MM.1S (cell line): Measurements from ENCODE around the gene SURF6.

Experiments
- DNase-seq: peaks from one replicate; pipeline ENCODE4 v3.0.0-alpha.2; 2015
- H2AFZ ChIP-seq: fragments of 300-600 bp; sonication (generic); 2 replicates; pipeline ENCODE4 v1.6.0; 2016; ENCODE audit warnings: antibody characterized with exemption, low read length
- H3F3A ChIP-seq: fragments of 300-600 bp; sonication (generic); 2 replicates; pipeline ENCODE4 v1.6.1; 2016; ENCODE audit warnings: mild to moderate bottlenecking, antibody characterized with exemption, low read length, moderate library complexity, mixed read lengths; ENCODE audit not compliant: insufficient read depth
- H3K27ac ChIP-seq: fragments of 300-600 bp; sonication (generic); 2 replicates; pipeline ENCODE4 v1.5.1; 2016; ENCODE audit warnings: mild to moderate bottlenecking, low read length
- H3K27me3 ChIP-seq: fragments of 300-600 bp; sonication (generic); replicated peaks from 2 replicates; pipeline ENCODE4 v1.6.0; 2016; ENCODE audit warnings: low read length; ENCODE audit not compliant: insufficient read depth
- H3K36me3 ChIP-seq: fragments of 300-600 bp; sonication (generic); replicated peaks from 2 replicates; pipeline ENCODE4 v1.6.1; 2016; ENCODE audit warnings: mild to moderate bottlenecking, low read length, mixed read lengths; ENCODE audit not compliant: insufficient read depth
- H3K4me1 ChIP-seq: fragments of 300-600 bp; sonication (generic); 2 replicates; pipeline ENCODE4 v1.6.1; 2016; ENCODE audit warnings: low read length, mixed read lengths
- H3K4me2 ChIP-seq: fragments of 300-600 bp; sonication (generic); 2 replicates; pipeline ENCODE4 v1.6.0; 2016; ENCODE audit warnings: low read depth, low read length
- H3K4me3 ChIP-seq: fragments of 300-600 bp; sonication (generic); 2 replicates; pipeline ENCODE4 v1.5.1; 2016; ENCODE audit warnings: low read length, mixed read lengths
- H3K79me2 ChIP-seq: fragments of 300-600 bp; sonication (generic); 2 replicates; pipeline ENCODE4 v1.6.1; 2016; ENCODE audit warnings: mixed run types, low read length, mixed read lengths
- H3K9ac ChIP-seq: fragments of 300-600 bp; sonication (generic); 2 replicates; pipeline ENCODE4 v1.6.1; 2016; ENCODE audit warnings: low read length, mixed read lengths
- H3K9me2 ChIP-seq: fragments of 300-600 bp; sonication (generic); replicated peaks from 2 replicates; pipeline ENCODE4 v1.6.1; 2016; ENCODE audit warnings: mild to moderate bottlenecking, low read length, mixed read lengths; ENCODE audit not compliant: insufficient read depth
- H3K9me3 ChIP-seq: fragments of 300-600 bp; sonication (generic); replicated peaks from 2 replicates; pipeline ENCODE4 v1.6.1; 2016; ENCODE audit warnings: mild to moderate bottlenecking, low read length, mixed read lengths; ENCODE audit not compliant: insufficient read depth
- H4K20me1 ChIP-seq: fragments of 300-600 bp; sonication (generic); 2 replicates; pipeline ENCODE4 v1.6.1; 2016; ENCODE audit warnings: mild to moderate bottlenecking, low read length, moderate library complexity, mixed read lengths; ENCODE audit not compliant: insufficient read depth
- EZH2 ChIP-seq: fragments of 300-600 bp; sonication (generic); optimal IDR thresholded peaks from 2 replicates; pipeline ENCODE3; 2017; ENCODE audit warnings: low read depth, mild to moderate bottlenecking, antibody characterized with exemption, low read length, mixed read lengths
- EZH2phosphoT487 ChIP-seq: fragments of 300-600 bp; sonication (generic); IDR thresholded peaks from 2 replicates; pipeline ENCODE4 v1.6.1; 2018; ENCODE audit warnings: antibody characterized with exemption, low read length
- TF ChIP-seq, protein P1 (sequence below): fragments of 300-600 bp; sonication (generic); IDR thresholded peaks from 2 replicates; pipeline ENCODE4 v1.5.1; 2016; ENCODE audit warnings: antibody characterized with exemption, low read length, mixed read lengths

Gene SURF6

DNA sequence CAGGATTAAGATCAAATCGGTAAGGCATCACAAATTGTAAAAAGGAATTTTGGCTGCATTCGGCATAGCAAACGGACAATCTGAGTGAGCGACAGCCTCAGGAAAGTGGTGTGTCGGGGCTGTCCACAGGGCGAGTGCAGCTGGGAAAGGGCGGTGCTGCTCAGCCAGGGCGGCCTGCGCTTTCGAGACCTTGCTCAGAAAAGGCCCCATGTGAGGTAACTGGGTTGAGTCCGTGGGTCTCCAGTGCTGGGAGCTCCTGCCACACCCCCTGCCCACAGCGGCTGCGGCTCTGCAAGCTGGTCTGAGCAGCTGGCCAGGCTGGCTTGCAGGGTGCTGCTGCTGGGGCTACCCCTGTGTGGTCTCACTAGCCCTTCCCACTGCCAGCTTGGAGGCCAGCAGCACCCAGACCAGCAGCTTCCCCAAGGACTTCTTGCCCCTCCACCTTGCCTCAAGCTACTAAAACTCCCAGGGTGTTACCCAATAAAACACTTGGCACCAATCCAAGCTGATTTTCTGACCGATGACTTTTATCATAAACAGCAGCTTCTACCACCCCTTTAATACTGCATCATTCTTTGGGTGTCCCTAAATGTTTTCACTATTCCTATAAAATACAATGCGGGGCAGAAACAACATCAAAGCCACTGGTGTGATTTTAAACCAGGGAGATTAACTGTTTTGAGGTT is 26.5 kb upstream of the SURF6 start:
- H3K27me3 ChIP-seq = no peaks in the 10 kb centered on the region
- H4K20me1 ChIP-seq = 0 out of 2 replicates have a peak, but pooled peaks cover 8% of the 10 kb centered on the region
- H3K79me2 ChIP-seq = peaks cover 55% of the 10 kb centered on the region
- H3K9me2 ChIP-seq = no peaks in the 10 kb centered on the region
- no peaks in the 10 kb centered on the region for H3F3A ChIP-seq
- H3K36me3 ChIP-seq = peaks cover 13% of the 10 kb centered on the region; the same call in 1 of the 2 replicates
- TF ChIP-seq EZH2 (no peak), EZH2phosphoT487 (no peak)
- TF ChIP-seq, protein P1, sequence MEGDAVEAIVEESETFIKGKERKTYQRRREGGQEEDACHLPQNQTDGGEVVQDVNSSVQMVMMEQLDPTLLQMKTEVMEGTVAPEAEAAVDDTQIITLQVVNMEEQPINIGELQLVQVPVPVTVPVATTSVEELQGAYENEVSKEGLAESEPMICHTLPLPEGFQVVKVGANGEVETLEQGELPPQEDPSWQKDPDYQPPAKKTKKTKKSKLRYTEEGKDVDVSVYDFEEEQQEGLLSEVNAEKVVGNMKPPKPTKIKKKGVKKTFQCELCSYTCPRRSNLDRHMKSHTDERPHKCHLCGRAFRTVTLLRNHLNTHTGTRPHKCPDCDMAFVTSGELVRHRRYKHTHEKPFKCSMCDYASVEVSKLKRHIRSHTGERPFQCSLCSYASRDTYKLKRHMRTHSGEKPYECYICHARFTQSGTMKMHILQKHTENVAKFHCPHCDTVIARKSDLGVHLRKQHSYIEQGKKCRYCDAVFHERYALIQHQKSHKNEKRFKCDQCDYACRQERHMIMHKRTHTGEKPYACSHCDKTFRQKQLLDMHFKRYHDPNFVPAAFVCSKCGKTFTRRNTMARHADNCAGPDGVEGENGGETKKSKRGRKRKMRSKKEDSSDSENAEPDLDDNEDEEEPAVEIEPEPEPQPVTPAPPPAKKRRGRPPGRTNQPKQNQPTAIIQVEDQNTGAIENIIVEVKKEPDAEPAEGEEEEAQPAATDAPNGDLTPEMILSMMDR = no peak
- no peaks in the 10 kb centered on the region for H3K9me3 ChIP-seq
- no peak overlapping the region for H2AFZ ChIP-seq
- no peak overlapping the region for H3K4me3 ChIP-seq
- peaks cover 4% of the 10 kb centered on the region; the same call in 1 of the 2 replicates for H3K4me1 ChIP-seq
- no peak for DNase-seq
- no peak overlapping the region for H3K9ac ChIP-seq
- no peak overlapping the region for H3K27ac ChIP-seq
- H3K4me2 ChIP-seq = no peak overlapping the region

DNA sequence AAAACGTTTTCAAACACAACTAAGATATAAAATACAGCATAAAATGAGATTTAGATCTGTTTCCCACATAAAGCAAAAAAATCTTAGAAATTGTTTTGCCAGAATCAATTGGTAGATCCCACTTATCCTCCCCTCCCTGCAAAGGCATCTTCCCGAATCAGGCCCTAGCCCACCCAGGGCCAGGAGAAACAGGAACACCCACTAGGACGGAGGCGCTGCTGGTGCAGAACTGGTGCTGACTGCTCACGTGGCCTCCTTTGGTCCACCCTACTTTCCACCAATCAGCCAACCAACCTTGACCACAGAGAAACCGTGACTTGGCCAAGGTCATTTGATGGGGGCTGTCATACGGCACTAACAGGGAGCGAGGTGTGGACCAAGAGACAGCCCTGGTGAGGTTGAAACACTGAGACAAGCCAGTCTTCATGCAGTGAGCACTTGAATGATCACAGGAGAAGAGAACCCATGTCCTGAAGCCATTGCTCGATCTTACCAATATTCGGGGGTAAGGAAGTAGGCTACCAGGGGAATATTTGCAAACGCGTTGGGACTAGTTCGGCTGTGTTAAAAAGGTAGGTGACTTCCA is 25.6 kb upstream of the SURF6 start:
- no peak overlapping the region for H3K4me2 ChIP-seq
- no peak overlapping the region for H2AFZ ChIP-seq
- peaks cover 8% of the 10 kb centered on the region; the same call in 1 of the 2 replicates for H3K4me1 ChIP-seq
- peaks cover 55% of the 10 kb centered on the region for H3K79me2 ChIP-seq
- H4K20me1 ChIP-seq = 0 out of 2 replicates have a peak, but pooled peaks cover 8% of the 10 kb centered on the region
- H3K27ac ChIP-seq = no peak overlapping the region
- H3F3A ChIP-seq = no peaks in the 10 kb centered on the region
- no peak overlapping the region for H3K4me3 ChIP-seq
- H3K27me3 ChIP-seq = no peaks in the 10 kb centered on the region
- H3K9ac ChIP-seq = no peak overlapping the region
- DNase-seq = no peak
- TF ChIP-seq EZH2phosphoT487 (no peak), EZH2 (no peak)
- TF ChIP-seq, protein P1 = no peak
- no peaks in the 10 kb centered on the region for H3K9me3 ChIP-seq
- H3K36me3 ChIP-seq = peaks cover 13% of the 10 kb centered on the region; the same call in 1 of the 2 replicates
- no peaks in the 10 kb centered on the region for H3K9me2 ChIP-seq

DNA sequence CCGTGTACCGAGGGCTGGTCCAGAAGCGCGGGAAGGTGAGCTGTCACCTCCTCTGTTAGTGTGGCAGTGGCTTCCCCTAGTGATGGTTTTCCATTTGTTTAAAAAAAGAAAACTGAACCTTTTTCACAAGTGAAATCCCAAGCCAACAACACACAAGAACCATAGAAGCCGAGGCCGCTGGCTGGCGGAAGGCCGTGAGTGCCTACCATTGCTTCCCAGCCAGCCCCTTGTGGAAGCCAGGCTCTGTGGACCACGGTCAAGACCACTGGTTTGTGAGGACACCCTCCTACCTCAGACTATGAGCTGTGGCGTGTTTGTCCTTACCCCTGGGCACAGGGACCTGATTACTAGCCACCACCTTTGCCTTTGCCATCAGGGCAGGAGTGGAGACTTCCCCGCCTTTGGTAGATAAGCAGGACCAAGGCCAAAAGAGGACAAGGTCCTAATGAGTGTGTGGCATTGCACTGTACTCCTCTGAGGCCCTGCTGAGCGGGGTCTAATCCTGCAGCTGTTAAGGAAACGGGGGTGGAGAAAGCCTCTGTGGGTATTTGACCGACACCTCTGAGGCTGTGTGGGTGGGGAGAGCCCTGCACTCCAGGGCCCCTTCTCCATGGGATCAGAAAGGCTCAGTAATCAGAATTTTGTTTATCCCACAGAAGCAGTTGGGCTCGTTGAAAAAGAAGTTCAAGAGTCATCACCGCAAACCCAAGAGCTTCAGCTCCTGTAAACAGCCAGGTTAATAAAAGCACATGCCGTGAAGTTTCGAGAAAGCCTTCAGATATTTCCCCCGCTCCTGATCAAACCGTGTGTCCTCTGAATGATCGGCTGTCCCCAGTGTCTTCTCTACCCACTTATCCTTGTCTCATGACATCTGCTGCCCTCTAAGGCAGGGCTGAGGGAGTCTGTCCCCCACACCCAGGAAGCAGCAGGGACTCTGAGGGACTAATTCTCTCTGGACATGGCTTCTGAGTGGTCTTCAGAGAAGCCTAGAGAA is 24.7 kb upstream of the SURF6 start:
- Histone ChIP-seq H4K20me1 (0 out of 2 replicates have a peak, but pooled peaks cover 8% of the 10 kb centered on the region), H3K27ac (no peak overlapping the region), H3K4me2 (no peak overlapping the region)

More for the DNA sequence above, 24.7 kb upstream of the SURF6 start:
- no peak overlapping the region for H2AFZ ChIP-seq
- H3K36me3 ChIP-seq = peaks cover 11% of the 10 kb centered on the region; the same call in 1 of the 2 replicates
- H3K27me3 ChIP-seq = no peaks in the 10 kb centered on the region
- H3F3A ChIP-seq = peaks cover 3% of the 10 kb centered on the region; the same call in 1 of the 2 replicates
- H3K79me2 ChIP-seq = peaks cover 52% of the 10 kb centered on the region
- H3K9ac ChIP-seq = no peak overlapping the region
- H3K4me3 ChIP-seq = no peak overlapping the region
- no peak for DNase-seq
- H3K4me1 ChIP-seq = peaks cover 8% of the 10 kb centered on the region; the same call in 1 of the 2 replicates
- TF ChIP-seq EZH2 (no peak), EZH2phosphoT487 (no peak)
- TF ChIP-seq, protein P1 = no peak
- H3K9me3 ChIP-seq = no peaks in the 10 kb centered on the region
- no peaks in the 10 kb centered on the region for H3K9me2 ChIP-seq
